ENCODE measurements around the gene ADH1B. TPM values are rescaled to one million over a fixed set of nuclear protein-coding genes. Genes with fewer than 3 reads are reported as not detected.

The ADH1B gene
- total and polyA plus RNA-seq, 8 donors: 52.0 to 490 (median 187) TPM

GRCh38 chr4:99290848-99291786, 30.1 kb downstream of the ADH1B start, which contains the start of gene ADH1A:
Gene ADH1A (minus strand): TSS chr4:99290985. CDS start chr4:99290914, 71 bp downstream.
- Histone ChIP-seq H3K27me3 (no peaks in the 10 kb centered on the region), H3K4me3 (no peak within 1 kb of the TSS), H3K9me3 (peaks cover 0 to 8% (median 3%) of the 10 kb centered on the region in 4 donors), H3K36me3 (no peaks in the 10 kb centered on the region), H3K4me1 (no peaks in the 10 kb centered on the region), H3K27ac (no peak within 1 kb of the TSS)
- intact Hi-C loops (cut with DNase I; ENCODE audit: low total_unique reads): no loop called here
- DNase-seq: no peak
- no peak for TF ChIP-seq CTCF (IDR thresholded peaks at IDR 0.05)
- no peak for TF ChIP-seq POLR2AphosphoS5 (IDR thresholded peaks at IDR 0.05)
- no peak for TF ChIP-seq POLR2A (IDR thresholded peaks at IDR 0.05)
- TF ChIP-seq EP300 (IDR thresholded peaks at IDR 0.05): no peak
- WGBS, 5 donors: 28 to 52% (median 42%) methylated on average over 3 of the region's 3 CpGs

GRCh38 chr4:99285387-99285786, 35.8 kb downstream of the ADH1B start:
- Histone ChIP-seq H3K36me3 (no peaks in the 10 kb centered on the region), H3K27ac (no peak overlapping the region), H3K4me3 (no peak overlapping the region), H3K9me3 (no peaks in the 10 kb centered on the region), H3K27me3 (no peaks in the 10 kb centered on the region), H3K4me1 (no peaks in the 10 kb centered on the region)
- no peak for TF ChIP-seq POLR2AphosphoS5 (IDR thresholded peaks at IDR 0.05)
- TF ChIP-seq EP300 (IDR thresholded peaks at IDR 0.05): no peak
- intact Hi-C loops (cut with DNase I; ENCODE audit: low total_unique reads): no loop called here
- DNase-seq: no peak

- Histone ChIP-seq H3K4me1 (no peaks in the 10 kb centered on the region), H3K27ac (no peak overlapping the region), H3K9me3 (no peaks in the 10 kb centered on the region), H3K27me3 (no peaks in the 10 kb centered on the region), H3K36me3 (no peaks in the 10 kb centered on the region), H3K4me3 (no peak overlapping the region)
- WGBS, 5 donors: 64 to 75% (median 72%) methylated on average over 2 of the region's 2 CpGs
- TF ChIP-seq POLR2AphosphoS5 (IDR thresholded peaks at IDR 0.05) (no peak), POLR2A (IDR thresholded peaks at IDR 0.05) (no peak), EP300 (IDR thresholded peaks at IDR 0.05) (no peak), CTCF (IDR thresholded peaks at IDR 0.05) (no peak)
- DNase-seq: no peak
- intact Hi-C loops (cut with DNase I; ENCODE audit: low total_unique reads): no loop called here
These were observed 38.5 kb downstream of the ADH1B start for GRCh38 chr4:99282731-99283130.

DNA sequence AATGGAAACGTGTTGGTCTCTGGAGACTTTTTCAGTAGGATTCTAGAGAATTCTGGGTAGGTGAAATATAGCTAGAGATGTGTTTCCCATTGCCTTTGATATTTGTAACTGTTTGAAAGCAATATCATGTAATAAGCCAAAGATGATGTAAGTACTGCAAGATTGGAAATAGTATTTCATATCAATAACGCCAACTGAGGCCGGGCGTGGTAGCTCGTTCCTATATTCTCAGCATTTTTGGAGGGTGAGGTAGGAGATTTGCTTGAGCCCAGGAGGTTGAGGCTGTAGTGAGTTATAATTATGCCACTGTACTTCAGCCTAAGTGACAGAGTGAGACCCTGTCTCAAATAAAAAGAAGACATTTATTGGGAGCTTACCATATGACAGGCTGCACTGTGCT, 39.9 kb downstream of the ADH1B start:
- Histone ChIP-seq H3K9me3 (no peaks in the 10 kb centered on the region), H3K36me3 (no peaks in the 10 kb centered on the region), H3K4me1 (no peaks in the 10 kb centered on the region), H3K27ac (no peak overlapping the region), H3K4me3 (no peak overlapping the region), H3K27me3 (no peaks in the 10 kb centered on the region)
- WGBS, 5 donors: 90 to 98% (median 94%) methylated on average over 5 of the region's 5 CpGs
- no peak for DNase-seq
- TF ChIP-seq POLR2AphosphoS5 (IDR thresholded peaks at IDR 0.05) (no peak), POLR2A (IDR thresholded peaks at IDR 0.05) (no peak), CTCF (IDR thresholded peaks at IDR 0.05) (no peak), EP300 (IDR thresholded peaks at IDR 0.05) (no peak)
- intact Hi-C loops (cut with DNase I; ENCODE audit: low total_unique reads): no loop called here

- Histone ChIP-seq H3K4me1 (no peaks in the 10 kb centered on the region), H3K4me3 (no peak overlapping the region), H3K27me3 (no peaks in the 10 kb centered on the region), H3K9me3 (no peaks in the 10 kb centered on the region), H3K36me3 (no peaks in the 10 kb centered on the region), H3K27ac (no peak overlapping the region)
- intact Hi-C loops (cut with DNase I; ENCODE audit: low total_unique reads): no loop called here
- WGBS, 5 donors: 66 to 85% (median 79%) methylated on average over 2 of the region's 2 CpGs
- no peak for TF ChIP-seq CTCF (IDR thresholded peaks at IDR 0.05)
- TF ChIP-seq POLR2A (IDR thresholded peaks at IDR 0.05): no peak
- no peak for TF ChIP-seq EP300 (IDR thresholded peaks at IDR 0.05)
- TF ChIP-seq POLR2AphosphoS5 (IDR thresholded peaks at IDR 0.05): no peak
- peak in 1 of 2 donors; percentile 64 for DNase-seq
These were observed 44.8 kb downstream of the ADH1B start for GRCh38 chr4:99276417-99276816.

Data from stomach (tissue), 9 donors.